Stomach smooth muscle (tissue), 2 donors: ENCODE data around the gene VSIG1.

Source experiments
- H3K27ac ChIP-seq: one replicate; pipeline ENCODE4 v1.7.0; 2013; ENCODE audit warnings: mild to moderate bottlenecking, low read length, inconsistent platforms
- H3K27me3 ChIP-seq, 2 donors: one replicate each; pipeline ENCODE4 v1.7.0; 2013; ENCODE audit warnings: low read length in 2 of 2; ENCODE audit not compliant: insufficient read depth in 2 of 2, control insufficient read depth in 1 of 2
- H3K36me3 ChIP-seq, 2 donors: one replicate each; pipeline ENCODE4 v1.7.0; 2013; ENCODE audit warnings: low read length in 2 of 2; ENCODE audit not compliant: control insufficient read depth in 2 of 2, insufficient read depth in 2 of 2
- H3K4me1 ChIP-seq: one replicate; pipeline ENCODE4 v1.7.0; 2013; ENCODE audit warnings: low read length; ENCODE audit not compliant: control insufficient read depth, insufficient read depth
- H3K4me3 ChIP-seq, 2 donors: one replicate each; pipeline ENCODE4 v1.7.0; 2013; ENCODE audit warnings: low read length in 2 of 2
- H3K9ac ChIP-seq, 2 donors: one replicate each; pipeline ENCODE4 v1.7.0; 2013; ENCODE audit warnings: low read length in 2 of 2, mild to moderate bottlenecking in 1 of 2
- H3K9me3 ChIP-seq, 2 donors: one replicate each; pipeline ENCODE4 v1.7.0; 2013; ENCODE audit warnings: low read length in 2 of 2; ENCODE audit not compliant: control insufficient read depth in 2 of 2
- donor health status: healthy.
- donor health status: Pancreatic carcinoma.

Gene VSIG1

GRCh38 chrX:108091878-108092291 lies 47.0 kb downstream of the VSIG1 start:
- Histone ChIP-seq H3K36me3 (peaks cover under 1% of the 10 kb centered on the region in 2 donors), H3K4me3 (peak overlapping the region; percentile 74 to 76), H3K9ac (peak overlapping the region; percentile 55 to 64), H3K9me3 (no peaks in the 10 kb centered on the region), H3K4me1 (no peaks in the 10 kb centered on the region), H3K27ac (peak overlapping the region; percentile 37), H3K27me3 (no peaks in the 10 kb centered on the region)

GRCh38 chrX:108097380-108097779 lies 52.5 kb downstream of the VSIG1 start:
- no peaks in the 10 kb centered on the region for H3K27me3 ChIP-seq
- H3K9me3 ChIP-seq, result no peaks in the 10 kb centered on the region
- no peaks in the 10 kb centered on the region for H3K36me3 ChIP-seq
- H3K4me1 ChIP-seq, result no peaks in the 10 kb centered on the region
- no peak overlapping the region for H3K4me3 ChIP-seq
- no peak overlapping the region for H3K27ac ChIP-seq
- H3K9ac ChIP-seq, result no peak overlapping the region

- no peak overlapping the region for H3K27ac ChIP-seq
- peaks cover 0 to 9% of the 10 kb centered on the region in 2 donors for H3K9me3 ChIP-seq
- no peak overlapping the region for H3K4me3 ChIP-seq
- H3K4me1 ChIP-seq, result no peaks in the 10 kb centered on the region
- H3K27me3 ChIP-seq, result peaks cover 0 to 4% of the 10 kb centered on the region in 2 donors
- no peak overlapping the region for H3K9ac ChIP-seq
- H3K36me3 ChIP-seq, result no peaks in the 10 kb centered on the region
Observed at GRCh38 chrX:108105473-108105872, 60.6 kb downstream of the VSIG1 start.

- H3K9ac ChIP-seq, result no peak overlapping the region
- H3K27ac ChIP-seq, result no peak overlapping the region
- no peaks in the 10 kb centered on the region for H3K36me3 ChIP-seq
- H3K4me1 ChIP-seq, result no peaks in the 10 kb centered on the region
- H3K9me3 ChIP-seq, result no peaks in the 10 kb centered on the region
- H3K4me3 ChIP-seq, result no peak overlapping the region
- H3K27me3 ChIP-seq, result no peaks in the 10 kb centered on the region
Observed at GRCh38 chrX:108114541-108114940, 69.7 kb downstream of the VSIG1 start.

- no peaks in the 10 kb centered on the region for H3K36me3 ChIP-seq
- no peaks in the 10 kb centered on the region for H3K9me3 ChIP-seq
- no peak overlapping the region for H3K27ac ChIP-seq
- H3K4me3 ChIP-seq, result no peak overlapping the region
- H3K4me1 ChIP-seq, result peaks cover 6% of the 10 kb centered on the region
- no peak overlapping the region for H3K9ac ChIP-seq
- no peaks in the 10 kb centered on the region for H3K27me3 ChIP-seq
Observed at GRCh38 chrX:108117988-108118387, 73.1 kb downstream of the VSIG1 start.

- peaks cover 0 to 2% of the 10 kb centered on the region in 2 donors for H3K27me3 ChIP-seq
- no peak overlapping the region for H3K27ac ChIP-seq
- H3K9me3 ChIP-seq, result no peaks in the 10 kb centered on the region
- H3K36me3 ChIP-seq, result no peaks in the 10 kb centered on the region
- no peak overlapping the region for H3K9ac ChIP-seq
- H3K4me3 ChIP-seq, result no peak overlapping the region
- peaks cover 6% of the 10 kb centered on the region for H3K4me1 ChIP-seq
Observed at GRCh38 chrX:108121291-108121690, 76.4 kb downstream of the VSIG1 start.

- H3K36me3 ChIP-seq, result no peaks in the 10 kb centered on the region
- H3K4me3 ChIP-seq, result no peak overlapping the region
- peaks cover 6% of the 10 kb centered on the region for H3K4me1 ChIP-seq
- H3K9me3 ChIP-seq, result no peaks in the 10 kb centered on the region
- no peak overlapping the region for H3K27ac ChIP-seq
- no peak overlapping the region for H3K9ac ChIP-seq
- peaks cover 0 to 2% of the 10 kb centered on the region in 2 donors for H3K27me3 ChIP-seq
Observed at GRCh38 chrX:108122748-108123147, 77.9 kb downstream of the VSIG1 start.

GRCh38 chrX:108123591-108124366 lies 78.9 kb downstream of the VSIG1 start:
- Histone ChIP-seq H3K27me3 (peaks cover 0 to 2% of the 10 kb centered on the region in 2 donors), H3K9ac (no peak overlapping the region), H3K4me3 (no peak overlapping the region), H3K36me3 (no peaks in the 10 kb centered on the region), H3K27ac (no peak overlapping the region), H3K4me1 (peaks cover 6% of the 10 kb centered on the region), H3K9me3 (no peaks in the 10 kb centered on the region)

- Histone ChIP-seq H3K36me3 (no peaks in the 10 kb centered on the region), H3K4me1 (no peaks in the 10 kb centered on the region), H3K27ac (no peak overlapping the region), H3K4me3 (no peak overlapping the region), H3K27me3 (peaks cover 0 to 2% of the 10 kb centered on the region in 2 donors), H3K9ac (no peak overlapping the region), H3K9me3 (no peaks in the 10 kb centered on the region)
Observed at GRCh38 chrX:108126661-108127060, 81.8 kb downstream of the VSIG1 start.

- H3K4me1 ChIP-seq, result no peaks in the 10 kb centered on the region
Observed at GRCh38 chrX:108127152-108127551, 82.3 kb downstream of the VSIG1 start.

More at GRCh38 chrX:108127152-108127551, 82.3 kb downstream of the VSIG1 start:
- no peak overlapping the region for H3K27ac ChIP-seq
- no peak overlapping the region for H3K9ac ChIP-seq
- H3K9me3 ChIP-seq, result no peaks in the 10 kb centered on the region
- peaks cover 0 to 4% of the 10 kb centered on the region in 2 donors for H3K27me3 ChIP-seq
- no peak overlapping the region for H3K4me3 ChIP-seq
- no peaks in the 10 kb centered on the region for H3K36me3 ChIP-seq
